ENCODE data around the gene D2HGDH. TPM values are rescaled to one million over a fixed set of nuclear protein-coding genes. Genes with fewer than 3 reads are reported as not detected.

The D2HGDH gene
- total and polyA plus RNA-seq, 2 of the 13 experiments (the other 11 are each of a cell fraction or from before 2014, with no cell fraction given), result 19.2 to 20.3 TPM

GRCh38 chr2:241774419-241775222, 40.2 kb downstream of the D2HGDH start (continued):
- TF ChIP-seq ELF3 (CRISPR knock-in tag; IDR thresholded peaks at IDR 0.05) (no peak), JUN (CRISPR knock-in tag; IDR thresholded peaks at IDR 0.05) (no peak), ZNF646 (CRISPR knock-in tag; IDR thresholded peaks at IDR 0.05) (no peak; the same call in 1 of the 2 replicates), ZSCAN21 (CRISPR knock-in tag; IDR thresholded peaks at IDR 0.05; ENCODE audit: borderline replicate concordance) (peak; percentile 75), SALL2 (CRISPR knock-in tag; IDR thresholded peaks at IDR 0.05) (peak; percentile 60), ATM (IDR thresholded peaks at IDR 0.05; ENCODE audit: borderline replicate concordance) (no peak), ZNF607 (CRISPR knock-in tag; IDR thresholded peaks at IDR 0.05; ENCODE audit: borderline replicate concordance) (peak; percentile 79; the same call in 1 of the 2 replicates), PAF1 (CRISPR knock-in tag; IDR thresholded peaks at IDR 0.05) (no peak), CREM (IDR thresholded peaks at IDR 0.05) (no peak), CREM (CRISPR knock-in tag; IDR thresholded peaks at IDR 0.05) (no peak), ETV5 (CRISPR knock-in tag; IDR thresholded peaks at IDR 0.05; ENCODE audit: borderline replicate concordance) (no peak; the same call in 1 of the 2 replicates), ZNF3 (CRISPR knock-in tag; IDR thresholded peaks at IDR 0.05) (no peak), ADNP (CRISPR knock-in tag; IDR thresholded peaks at IDR 0.05) (no peak), ZNF282 (IDR thresholded peaks at IDR 0.05; ENCODE audit: partially characterized antibody) (no peak), NFIC (IDR thresholded peaks at IDR 0.05; ENCODE audit: low read length) (no peak), SKI (IDR thresholded peaks at IDR 0.05; ENCODE audit: partially characterized antibody) (no peak), SCMH1 (CRISPR knock-in tag; IDR thresholded peaks at IDR 0.05; ENCODE audit: borderline replicate concordance) (no peak), ZGPAT (CRISPR knock-in tag; IDR thresholded peaks at IDR 0.05) (peak; percentile 51), SMARCC2 (IDR thresholded peaks at IDR 0.05) (no peak), ZNF713 (CRISPR knock-in tag; IDR thresholded peaks at IDR 0.05) (no peak), ZFYVE20 (CRISPR knock-in tag; IDR thresholded peaks at IDR 0.05; ENCODE audit: borderline replicate concordance, low read depth) (no peak), ZMAT3 (CRISPR knock-in tag; conservative IDR thresholded peaks at IDR 0.05) (peak; percentile 57; the same call in 1 of the 2 replicates), TGIF2 (CRISPR knock-in tag; IDR thresholded peaks at IDR 0.05) (no peak; the same call in 1 of the 2 replicates), EED (CRISPR knock-in tag; IDR thresholded peaks at IDR 0.05) (no peak), PRMT3 (CRISPR knock-in tag; IDR thresholded peaks at IDR 0.05; ENCODE audit: borderline replicate concordance, low read depth) (peak; percentile 84; the same call in 1 of the 2 replicates)

Data from HepG2 (cell line).